Dedifferentiated amniotic fluid mesenchymal stem cell (primary cell): Measurements from ENCODE around the gene ARAP1.

Source experiments
- DNase-seq: peaks from one replicate; pipeline ENCODE4 v3.0.0-alpha.2; 2016; ENCODE audit errors: extremely low spot score

ARAP1 gene

DNA sequence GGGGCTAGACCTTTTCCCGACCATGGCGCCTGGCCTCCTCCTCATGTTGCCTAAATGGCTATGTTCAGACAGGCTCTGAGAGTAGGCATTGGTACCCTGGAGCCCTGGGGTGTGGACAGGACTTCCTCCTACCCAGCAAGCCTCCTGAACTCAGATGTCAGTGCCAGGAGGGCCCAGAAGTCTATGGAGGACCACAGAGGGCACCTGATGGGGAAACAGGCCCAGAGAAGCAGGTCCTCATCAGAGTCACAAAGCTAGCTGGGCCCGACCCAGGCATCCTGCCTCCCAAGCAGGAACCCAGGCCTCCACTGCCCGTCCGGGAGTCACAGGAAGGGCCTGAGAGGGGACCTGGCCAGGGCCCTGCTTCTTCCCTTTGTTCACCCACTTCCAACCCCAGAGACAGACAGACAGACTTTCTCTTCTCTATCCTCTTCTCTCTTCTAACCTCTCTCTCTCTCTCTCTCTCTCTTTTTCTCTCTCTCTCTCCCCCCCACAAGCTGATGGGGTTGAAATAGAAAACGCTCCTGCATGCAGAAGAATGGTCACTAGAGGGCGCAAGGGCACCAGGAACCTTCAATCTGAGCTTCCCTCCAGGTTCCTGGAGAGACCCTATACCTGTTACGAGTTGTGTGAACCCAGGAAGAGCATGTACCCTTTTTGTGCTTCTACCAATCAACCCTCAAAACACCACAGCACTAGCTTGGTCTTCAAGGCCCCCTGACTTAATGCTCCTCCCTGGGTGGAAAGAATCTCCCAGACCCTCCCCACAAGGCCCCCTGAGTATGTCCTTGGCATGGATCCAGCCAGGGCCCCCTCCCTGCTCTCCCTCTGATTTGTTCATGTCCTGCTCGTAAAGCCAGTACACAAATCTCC is 27.1 kb downstream of the ARAP1 start:
- DNase-seq: peak; percentile 73

DNA sequence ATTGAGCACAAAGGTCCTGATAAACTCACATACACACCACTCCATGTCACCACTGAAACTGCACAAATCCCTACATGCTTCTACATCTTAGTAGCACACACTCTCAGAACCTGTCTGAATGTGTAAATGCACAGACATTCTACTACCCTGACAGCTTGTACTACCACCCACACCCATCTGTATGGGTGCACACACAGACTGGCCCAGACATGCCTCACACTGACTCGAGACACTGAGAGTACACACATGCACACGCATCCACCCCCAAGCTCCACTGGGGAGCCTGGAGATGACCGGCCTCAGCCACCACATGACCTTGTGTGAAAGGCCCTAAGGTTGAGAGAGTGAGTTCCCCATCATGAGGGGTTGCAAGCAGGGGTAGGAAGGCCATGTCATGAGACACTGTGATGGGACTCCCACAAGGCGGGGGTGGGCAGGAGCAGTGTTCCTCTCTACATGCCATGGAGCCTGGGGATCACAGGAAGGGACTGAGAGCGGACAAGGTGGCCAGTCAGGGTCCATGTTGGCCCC is 28.1 kb downstream of the ARAP1 start:
- no peak for DNase-seq

DNA sequence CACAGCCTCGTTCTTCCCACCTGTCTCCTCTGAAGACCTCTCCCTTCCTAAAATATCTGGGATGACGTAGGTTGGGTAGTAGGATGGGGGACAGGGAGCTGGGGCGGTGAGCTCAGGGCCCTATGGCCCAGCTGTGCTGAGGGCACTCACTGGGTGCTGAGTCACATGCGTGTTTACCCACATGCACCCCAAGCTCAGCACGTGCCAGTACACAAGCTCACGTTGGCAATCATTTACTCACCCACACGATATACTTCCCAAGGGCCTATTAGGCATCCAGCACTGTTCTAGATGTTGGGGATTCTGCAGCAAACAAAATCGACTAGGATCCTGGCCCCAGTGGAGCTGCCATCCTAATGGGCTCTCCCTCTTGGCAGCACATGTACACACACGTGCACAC is 28.7 kb downstream of the ARAP1 start:
- no peak for DNase-seq

DNA sequence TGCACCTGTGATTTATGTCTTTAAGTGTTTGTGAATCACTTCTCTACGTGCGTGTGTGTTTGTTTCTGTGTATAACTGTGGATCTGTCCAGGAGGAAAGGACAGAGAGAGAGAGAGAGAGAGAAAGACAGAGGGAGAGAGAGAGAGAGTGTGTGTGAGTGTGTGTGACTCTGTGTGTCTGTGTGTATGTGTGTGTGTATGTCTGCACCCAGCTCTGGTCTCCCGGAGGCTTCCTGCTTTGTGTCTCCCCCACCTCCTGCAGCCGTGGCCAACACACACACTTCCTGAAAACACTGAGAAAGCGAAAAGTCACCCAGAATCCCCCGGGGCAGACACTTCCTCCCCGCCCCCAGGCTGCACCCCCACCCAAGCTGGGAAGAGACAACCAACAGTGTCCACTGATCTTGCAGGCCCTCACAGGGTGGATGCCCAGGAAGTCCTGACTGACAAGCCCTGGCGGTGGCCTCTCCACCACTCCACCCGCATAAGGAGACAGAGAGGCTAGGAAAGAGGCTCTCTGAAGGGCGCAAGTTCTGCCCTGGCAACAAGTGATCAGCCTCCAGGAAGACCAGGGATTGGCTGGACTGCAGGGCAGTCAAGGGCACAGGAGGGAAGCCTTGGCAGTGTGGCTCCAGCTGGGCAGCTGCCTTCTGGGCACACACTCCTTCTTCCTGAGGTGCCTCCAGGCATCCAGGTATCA is 30.0 kb downstream of the ARAP1 start:
- DNase-seq: peak; percentile 88

DNA sequence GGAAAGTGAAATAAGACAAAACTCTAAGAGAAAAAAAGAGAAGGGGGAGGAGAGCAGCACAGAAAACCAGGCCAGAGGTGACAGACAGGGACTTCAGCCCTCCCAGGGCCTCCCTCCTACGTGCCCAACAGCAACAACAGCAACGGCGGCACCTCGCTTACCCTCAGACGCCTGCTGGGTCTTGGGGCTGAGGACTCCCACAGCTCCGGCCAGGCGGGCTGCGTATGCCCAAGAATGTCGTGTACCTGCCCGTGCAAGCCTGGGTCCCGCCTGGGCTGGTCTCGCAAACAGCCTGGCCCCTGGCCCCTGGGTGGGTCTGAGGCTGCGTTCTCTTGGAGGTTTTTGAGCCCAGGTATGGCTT is 30.5 kb downstream of the ARAP1 start:
- no peak for DNase-seq

DNA sequence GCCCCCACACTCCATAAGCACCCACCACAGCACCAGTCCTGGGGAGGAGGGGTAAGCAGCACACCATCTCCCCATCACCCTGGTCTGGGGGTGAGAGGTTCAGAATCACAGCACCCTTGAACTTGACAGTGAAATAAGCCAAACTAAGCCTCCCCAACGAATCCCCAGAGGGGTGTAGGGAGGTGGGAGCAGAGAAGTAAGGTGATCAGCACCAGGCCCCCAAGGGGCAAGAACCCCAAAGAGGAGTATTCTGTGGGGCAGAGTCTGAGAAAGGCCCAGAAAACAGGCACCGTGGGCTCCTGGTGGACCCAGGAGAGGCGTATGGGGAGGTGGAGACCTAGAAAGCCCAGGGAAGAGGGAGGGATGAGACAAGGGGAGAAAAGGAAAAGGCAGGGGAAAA is 30.9 kb downstream of the ARAP1 start:
- DNase-seq: no peak

DNA sequence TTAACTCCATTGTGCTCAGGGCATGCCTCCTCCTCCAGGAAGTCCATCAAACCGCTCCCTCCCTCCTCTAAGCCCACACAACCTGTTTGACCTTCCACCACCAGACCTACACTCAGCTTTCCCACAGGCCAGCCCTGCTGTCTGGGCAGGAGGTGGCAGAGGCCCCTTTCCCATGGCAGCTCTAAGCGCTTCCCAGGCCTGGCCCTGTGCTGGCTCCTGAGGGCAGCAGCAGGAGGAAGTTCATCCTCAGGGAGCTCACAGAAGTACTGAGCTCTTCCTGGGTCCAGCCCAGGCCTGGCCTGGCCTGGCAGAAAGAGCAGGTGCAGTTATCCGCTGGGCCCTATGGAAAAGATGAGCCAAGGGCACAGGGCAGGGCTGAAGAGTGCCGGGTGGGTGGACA is 31.4 kb downstream of the ARAP1 start:
- DNase-seq: no peak

DNA sequence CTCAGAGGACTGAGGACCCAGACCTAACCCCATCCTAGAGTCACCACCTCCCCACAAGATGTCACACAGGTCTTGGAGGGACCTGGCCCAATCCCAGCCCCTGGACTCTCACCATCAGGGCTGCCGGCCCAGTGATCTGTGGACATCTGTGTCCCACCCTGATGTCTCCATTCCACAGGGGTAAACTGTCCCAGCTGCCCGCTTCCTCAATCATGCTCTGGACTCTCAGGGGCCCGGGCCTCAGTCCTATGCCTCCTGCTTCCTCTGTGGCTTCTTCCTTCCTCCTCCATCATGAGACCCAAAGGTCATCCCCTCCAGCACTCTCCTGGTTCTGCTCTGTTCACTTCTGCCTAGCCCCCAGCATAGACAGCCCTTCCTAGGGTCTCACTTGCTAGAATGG is 32.2 kb downstream of the ARAP1 start:
- no peak for DNase-seq

DNA sequence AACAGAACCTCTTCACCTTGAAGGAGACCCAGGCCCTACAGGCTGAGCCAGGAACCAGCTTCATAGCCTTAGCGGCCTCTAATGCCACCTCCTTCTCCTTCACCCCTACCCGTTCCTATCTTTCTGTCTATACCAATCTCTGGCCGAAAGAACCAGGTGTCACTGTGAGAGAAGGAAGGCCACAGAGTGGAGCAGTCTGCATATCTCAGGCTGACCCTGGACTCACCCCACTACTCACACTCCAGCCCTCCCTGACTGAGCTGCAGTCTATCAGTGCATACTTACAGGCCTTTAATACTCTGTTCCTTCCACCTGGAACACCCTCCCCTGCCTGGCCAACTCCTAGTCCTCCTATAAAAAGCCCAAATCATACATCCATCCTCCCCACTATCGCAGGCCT is 32.7 kb downstream of the ARAP1 start:
- no peak for DNase-seq

DNA sequence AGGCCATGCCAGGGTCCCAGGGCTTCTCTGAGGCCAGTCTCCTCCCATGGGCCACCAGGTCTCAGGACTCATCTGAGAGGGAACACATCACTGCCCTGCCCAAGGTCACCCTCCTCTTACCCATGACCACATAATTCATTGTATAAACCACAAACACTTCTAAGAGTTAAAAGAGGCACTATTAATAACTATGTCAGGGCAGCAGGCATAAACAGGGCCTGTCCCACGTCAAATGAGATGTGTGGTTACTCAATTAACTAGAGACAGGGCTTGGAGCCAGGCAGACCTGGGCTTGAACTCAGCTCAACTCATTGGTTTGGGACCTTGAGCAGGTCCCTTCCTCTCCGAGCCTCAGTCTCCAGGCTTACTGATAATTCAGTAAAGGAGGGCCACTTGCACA is 33.1 kb downstream of the ARAP1 start:
- DNase-seq: no peak

DNA sequence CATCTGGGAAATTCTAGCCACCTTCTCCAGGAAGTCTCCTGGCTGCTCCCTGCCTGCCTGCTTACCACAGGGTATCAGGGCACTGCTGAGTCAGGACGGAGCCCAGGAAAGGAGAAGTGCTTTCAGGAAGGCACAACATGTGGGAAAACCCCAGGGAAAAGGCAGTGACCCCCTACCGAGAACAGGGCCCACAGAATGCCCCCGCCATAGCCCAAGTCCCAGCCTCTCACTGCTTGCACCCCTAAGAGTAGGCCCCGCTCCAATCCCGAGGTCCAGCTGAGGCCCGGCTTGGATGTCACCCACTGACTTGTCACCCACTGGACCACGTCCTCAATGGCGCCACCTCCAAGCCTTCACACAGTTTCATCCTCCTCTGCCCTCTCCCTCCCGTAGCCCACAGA is 34.1 kb downstream of the ARAP1 start:
- no peak for DNase-seq

DNA sequence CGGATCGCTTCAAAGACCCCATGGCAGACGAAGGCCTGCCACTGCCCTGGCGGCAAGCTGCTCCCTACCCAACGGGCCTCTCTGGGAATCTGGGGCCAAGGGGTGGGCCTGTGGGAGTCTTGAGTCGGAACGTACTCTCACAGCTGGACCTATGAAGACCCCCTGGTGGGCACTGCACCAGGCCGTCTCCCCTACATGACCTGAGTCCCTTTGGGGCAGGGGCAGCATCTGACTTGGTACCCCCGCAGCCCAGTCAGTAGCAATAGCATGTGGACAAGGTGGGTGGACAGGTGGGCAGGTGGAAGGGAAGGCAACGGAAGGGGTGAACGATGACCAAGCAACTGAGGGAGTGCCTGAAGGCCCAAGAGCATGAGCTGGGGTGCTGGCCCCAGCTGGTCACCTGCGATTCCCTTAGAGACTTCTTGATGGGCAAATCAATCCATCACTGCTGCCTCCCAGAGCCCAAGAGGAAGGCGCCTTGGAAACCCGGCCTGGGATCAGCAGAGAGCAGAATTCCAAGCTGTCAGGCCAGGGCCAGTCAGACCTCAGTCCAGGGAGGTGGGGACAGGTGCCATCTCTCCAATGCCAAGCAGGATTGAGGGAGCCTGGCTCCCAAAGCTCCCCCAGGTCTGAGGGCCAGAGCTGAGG is 35.3 kb downstream of the ARAP1 start:
- DNase-seq: no peak

DNA sequence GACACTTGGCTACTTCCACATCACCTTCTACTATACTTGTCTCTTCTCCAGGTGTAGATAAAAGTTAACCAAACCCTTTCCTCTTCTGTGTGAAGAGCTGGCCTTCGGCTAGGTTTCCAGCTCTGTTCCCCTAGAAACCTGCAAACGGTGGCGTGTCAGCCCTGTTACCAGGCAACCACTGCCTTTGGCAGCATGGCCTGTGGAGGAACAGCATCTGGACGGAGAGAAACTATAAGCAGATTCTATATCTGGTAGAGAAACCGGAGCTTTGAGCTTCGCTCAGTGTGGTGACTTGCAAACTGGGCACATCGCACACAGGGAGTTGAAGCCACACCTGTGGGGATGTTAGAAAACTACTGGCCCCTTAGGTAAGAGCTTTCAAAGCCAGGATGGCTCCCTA is 35.9 kb downstream of the ARAP1 start:
- DNase-seq: no peak

DNA sequence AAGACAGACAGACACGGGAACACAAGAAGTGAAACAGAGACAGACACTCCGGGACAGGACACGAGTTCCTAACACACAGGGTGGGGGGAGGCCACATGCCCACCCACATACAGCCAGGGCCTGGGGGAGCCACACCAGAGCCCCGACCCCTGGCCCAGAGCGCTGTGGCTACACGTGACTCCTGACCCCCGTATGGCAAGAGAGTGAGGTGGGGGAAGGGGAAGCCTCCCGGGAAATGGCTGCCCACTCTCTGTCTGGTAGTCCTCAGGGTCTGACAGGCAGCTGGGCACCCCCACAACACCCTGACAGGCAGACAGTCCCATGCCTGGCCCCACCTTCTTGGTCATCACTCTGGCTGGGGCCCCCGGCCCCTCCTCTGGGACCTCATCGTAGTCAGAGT is 39.4 kb downstream of the ARAP1 start:
- DNase-seq: no peak

DNA sequence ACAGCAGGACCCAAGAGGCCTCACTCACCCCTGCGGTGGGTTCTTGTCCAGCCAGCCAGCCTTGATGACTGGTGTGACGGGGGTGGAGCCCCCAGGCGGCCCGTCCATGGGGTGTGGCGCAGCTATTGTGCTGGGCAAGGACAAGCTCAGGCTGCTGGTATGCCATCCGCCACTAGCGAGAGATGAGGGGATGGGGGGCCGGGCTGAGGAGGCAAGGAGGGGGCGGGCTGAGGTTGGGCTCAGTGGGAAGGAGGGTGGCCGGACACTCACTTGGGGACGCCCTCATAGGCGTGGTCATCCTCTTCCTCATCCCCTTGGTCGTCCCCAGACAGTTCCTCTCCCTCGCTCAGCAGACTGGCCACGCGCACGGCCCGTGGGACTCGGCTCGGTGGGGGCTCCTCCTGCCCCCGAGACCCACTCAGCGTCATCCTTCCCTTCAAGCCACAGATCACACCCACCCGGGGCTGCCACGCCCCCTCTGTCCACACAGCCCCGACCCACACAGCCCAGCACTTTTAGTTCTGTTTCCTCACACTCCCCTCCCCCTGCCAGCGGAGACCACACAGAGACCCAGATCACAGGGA is 39.9 kb downstream of the ARAP1 start:
- no peak for DNase-seq

DNA sequence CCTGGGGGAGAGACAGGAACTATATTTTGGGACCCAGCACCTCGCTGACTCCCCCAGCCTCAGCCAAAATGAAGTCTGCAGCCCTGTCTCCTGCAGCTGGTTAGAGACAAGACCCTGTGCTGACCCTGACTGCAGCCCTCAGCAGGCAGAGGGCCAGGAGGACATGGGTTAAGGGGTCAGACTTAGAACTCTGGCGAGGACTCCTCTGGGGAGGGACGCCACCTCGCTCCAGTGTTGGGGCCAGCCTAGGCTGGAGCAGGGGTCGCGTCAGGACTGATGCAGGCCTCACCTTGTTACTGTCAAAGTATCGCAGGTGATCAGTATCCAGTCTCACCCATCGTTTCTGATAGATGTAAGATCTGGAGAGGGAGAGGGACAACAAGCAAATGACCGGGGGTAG is 41.1 kb downstream of the ARAP1 start:
- DNase-seq: no peak

DNA sequence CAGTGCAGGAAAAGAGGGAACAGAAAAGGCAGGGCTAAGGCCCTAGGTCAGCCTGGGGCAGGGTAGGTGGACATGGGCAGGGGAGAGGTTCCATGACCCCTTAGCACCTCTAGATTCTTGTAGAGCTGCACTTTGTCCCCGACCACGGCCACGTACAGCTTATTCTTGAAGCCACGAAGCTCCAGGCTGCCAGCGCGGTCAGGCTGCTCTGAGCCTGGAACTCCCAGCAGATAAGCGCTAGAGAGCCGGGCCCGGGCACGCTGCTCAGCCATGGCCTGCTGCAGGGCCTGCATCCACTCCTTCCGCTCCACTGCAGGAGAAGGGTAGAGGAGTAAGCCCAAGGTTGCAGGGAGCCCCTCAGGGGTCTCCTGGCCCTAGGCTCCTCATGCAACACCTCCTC is 41.9 kb downstream of the ARAP1 start:
- no peak for DNase-seq

DNA sequence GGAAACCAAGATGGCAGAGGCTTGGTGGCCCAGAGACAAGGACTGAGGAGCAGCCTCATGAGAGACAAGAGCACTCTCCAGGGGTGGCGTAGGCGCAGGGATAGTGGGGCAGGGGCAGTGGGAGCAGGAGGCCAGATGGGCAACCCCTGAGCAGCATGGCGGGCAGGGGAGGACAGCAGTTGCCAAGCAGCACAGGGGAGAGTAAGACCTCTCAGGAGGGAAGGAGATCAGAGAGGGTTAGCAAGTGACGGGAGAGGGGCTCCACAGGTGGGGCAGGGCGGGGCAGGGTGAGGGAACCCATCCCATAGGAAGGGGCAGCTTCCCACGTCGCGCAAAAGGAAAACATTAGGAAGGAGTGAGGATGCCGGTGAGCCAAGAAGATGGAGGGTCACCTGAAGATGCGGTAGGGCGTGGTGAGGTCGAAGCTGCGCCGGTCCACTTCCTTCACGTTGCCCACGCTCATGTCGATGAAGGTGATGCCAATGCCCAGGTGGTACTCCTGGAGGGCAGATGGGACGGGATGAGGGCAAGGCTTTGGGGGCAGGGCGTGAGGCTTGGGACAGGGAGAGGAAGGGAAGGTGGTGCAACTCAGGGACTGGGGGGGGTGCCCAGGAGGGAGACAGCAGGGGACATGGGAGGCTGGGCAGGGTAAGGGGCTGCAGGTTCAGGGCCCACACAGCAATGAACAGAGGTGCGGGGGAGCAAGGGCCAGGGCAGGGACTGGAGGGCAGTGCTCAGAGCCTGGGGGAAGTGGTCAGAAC is 42.5 kb downstream of the ARAP1 start:
- no peak for DNase-seq

DNA sequence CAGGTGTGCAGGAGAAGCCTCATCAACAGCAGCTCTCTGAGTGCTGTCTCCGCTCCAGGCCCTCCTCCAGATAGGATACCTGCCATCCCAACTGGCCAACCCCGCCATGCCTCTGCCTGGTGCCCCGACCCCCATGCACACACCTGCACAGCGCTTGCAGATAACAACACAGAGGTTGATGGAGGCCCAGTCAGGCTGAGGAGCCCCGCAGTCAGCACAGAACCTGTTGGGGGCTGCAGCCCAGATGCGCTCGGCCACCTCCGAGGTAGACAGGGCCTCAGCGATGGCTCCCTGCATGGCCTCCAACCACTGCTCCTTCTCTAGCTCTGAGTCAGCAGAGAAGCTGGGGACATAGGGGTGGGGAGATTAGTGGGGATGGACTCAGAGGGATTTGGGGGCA is 45.2 kb downstream of the ARAP1 start:
- DNase-seq: no peak

DNA sequence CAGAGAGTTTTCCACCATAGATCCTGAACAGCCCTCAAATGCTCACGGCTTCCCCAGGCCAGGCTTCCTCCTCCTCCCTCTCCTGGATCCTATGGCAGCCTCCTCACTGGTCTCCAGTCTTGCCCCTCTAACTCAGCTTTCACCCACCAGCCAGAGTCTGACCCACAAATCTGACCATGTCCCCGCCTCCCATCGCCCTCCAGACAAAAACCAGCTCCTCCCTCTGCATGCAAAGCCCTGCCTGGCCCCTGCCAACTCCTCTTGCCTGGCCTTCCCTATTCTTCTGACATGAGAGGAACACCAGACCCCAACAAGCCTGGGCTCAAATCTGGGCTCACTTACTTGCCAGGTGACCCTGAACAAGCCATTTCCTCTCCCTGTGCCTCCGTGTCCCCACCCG is 45.6 kb downstream of the ARAP1 start:
- DNase-seq: no peak
